ENCODE measurements around the gene PSEN1. TPM values are rescaled to one million over a fixed set of nuclear protein-coding genes. Genes with fewer than 3 reads are reported as not detected.

PSEN1 gene
- total RNA-seq, 1 experiment from 2014 or later, result 41.4 TPM

- peaks cover 2% of the 10 kb centered on the region; the same call in 1 of the 2 replicates for H3K4me1 ChIP-seq (ENCODE audit: insufficient read depth, low read length)
- no peaks in the 10 kb centered on the region for H3F3A ChIP-seq (ENCODE audit: low read length, unreplicated experiment)
- H3K4me3 ChIP-seq (ENCODE audit: low read length), result no peak overlapping the region
- no peaks in the 10 kb centered on the region for H3K27me3 ChIP-seq (ENCODE audit: low read length)
- TF ChIP-seq EZH2 (IDR thresholded peaks at IDR 0.05; ENCODE audit: low read length, unreplicated experiment) (no peak), EZH2phosphoT487 (IDR thresholded peaks at IDR 0.05; ENCODE audit: borderline replicate concordance, low read length) (no peak)
- TF ChIP-seq, protein P1, sequence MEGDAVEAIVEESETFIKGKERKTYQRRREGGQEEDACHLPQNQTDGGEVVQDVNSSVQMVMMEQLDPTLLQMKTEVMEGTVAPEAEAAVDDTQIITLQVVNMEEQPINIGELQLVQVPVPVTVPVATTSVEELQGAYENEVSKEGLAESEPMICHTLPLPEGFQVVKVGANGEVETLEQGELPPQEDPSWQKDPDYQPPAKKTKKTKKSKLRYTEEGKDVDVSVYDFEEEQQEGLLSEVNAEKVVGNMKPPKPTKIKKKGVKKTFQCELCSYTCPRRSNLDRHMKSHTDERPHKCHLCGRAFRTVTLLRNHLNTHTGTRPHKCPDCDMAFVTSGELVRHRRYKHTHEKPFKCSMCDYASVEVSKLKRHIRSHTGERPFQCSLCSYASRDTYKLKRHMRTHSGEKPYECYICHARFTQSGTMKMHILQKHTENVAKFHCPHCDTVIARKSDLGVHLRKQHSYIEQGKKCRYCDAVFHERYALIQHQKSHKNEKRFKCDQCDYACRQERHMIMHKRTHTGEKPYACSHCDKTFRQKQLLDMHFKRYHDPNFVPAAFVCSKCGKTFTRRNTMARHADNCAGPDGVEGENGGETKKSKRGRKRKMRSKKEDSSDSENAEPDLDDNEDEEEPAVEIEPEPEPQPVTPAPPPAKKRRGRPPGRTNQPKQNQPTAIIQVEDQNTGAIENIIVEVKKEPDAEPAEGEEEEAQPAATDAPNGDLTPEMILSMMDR (conservative IDR thresholded peaks at IDR 0.05; ENCODE audit: low read depth, low read length), result no peak
- H3K9me3 ChIP-seq (ENCODE audit: low read length), result no peaks in the 10 kb centered on the region
- H2AFZ ChIP-seq (ENCODE audit: low read length), result no peak overlapping the region
- POLR2A ChIA-PET (ENCODE audit: unreplicated experiment), result no interaction called here
- no peak overlapping the region for H3K4me2 ChIP-seq (ENCODE audit: low read length)
- H3K9ac ChIP-seq (ENCODE audit: low read length), result no peak overlapping the region
- ATAC-seq (no peak), DNase-seq (no peak)
- H3K27ac ChIP-seq (ENCODE audit: low read length), result no peak overlapping the region
- no peaks in the 10 kb centered on the region for H3K9me2 ChIP-seq (replicated peaks; ENCODE audit: low read length)
- no peaks in the 10 kb centered on the region for H4K20me1 ChIP-seq (ENCODE audit: low read length)
- CTCF ChIA-PET, result no interaction called here
- no peaks in the 10 kb centered on the region for H3K36me3 ChIP-seq (ENCODE audit: low read depth, low read length)
- BruUV-seq (replicated peaks), result no TSS peak
- H3K79me2 ChIP-seq (ENCODE audit: low read length), result no peaks in the 10 kb centered on the region
- intact Hi-C loops (cut with micrococcal nuclease), result no loop called here
These were observed 117.4 kb downstream of the PSEN1 start for GRCh38 chr14:73253721-73254120.

GRCh38 chr14:73254247-73255004 is 118.1 kb downstream of the PSEN1 start:
- no peak overlapping the region for H3K4me2 ChIP-seq (ENCODE audit: low read length)
- H3K4me3 ChIP-seq (ENCODE audit: low read length), result no peak overlapping the region
- H3K9ac ChIP-seq (ENCODE audit: low read length), result no peak overlapping the region
- H4K20me1 ChIP-seq (ENCODE audit: low read length), result no peaks in the 10 kb centered on the region
- ATAC-seq (no peak), DNase-seq (no peak)
- ChIA-PET POLR2A (ENCODE audit: unreplicated experiment) (no interaction called here), CTCF (no interaction called here)
- no TSS peak for BruUV-seq (replicated peaks)
- intact Hi-C loops (cut with micrococcal nuclease), result no loop called here
- H2AFZ ChIP-seq (ENCODE audit: low read length), result no peak overlapping the region
- H3K27ac ChIP-seq (ENCODE audit: low read length), result no peak overlapping the region
- H3F3A ChIP-seq (ENCODE audit: low read length, unreplicated experiment), result no peaks in the 10 kb centered on the region
- H3K27me3 ChIP-seq (ENCODE audit: low read length), result no peaks in the 10 kb centered on the region
- H3K36me3 ChIP-seq (ENCODE audit: low read depth, low read length), result no peaks in the 10 kb centered on the region
- H3K9me2 ChIP-seq (replicated peaks; ENCODE audit: low read length), result no peaks in the 10 kb centered on the region
- no peaks in the 10 kb centered on the region for H3K9me3 ChIP-seq (ENCODE audit: low read length)
- no peaks in the 10 kb centered on the region for H3K4me1 ChIP-seq (ENCODE audit: insufficient read depth, low read length)
- TF ChIP-seq EZH2 (IDR thresholded peaks at IDR 0.05; ENCODE audit: low read length, unreplicated experiment) (no peak), EZH2phosphoT487 (IDR thresholded peaks at IDR 0.05; ENCODE audit: borderline replicate concordance, low read length) (no peak)
- TF ChIP-seq, protein P1 (conservative IDR thresholded peaks at IDR 0.05; ENCODE audit: low read depth, low read length), result no peak
- H3K79me2 ChIP-seq (ENCODE audit: low read length), result no peaks in the 10 kb centered on the region

DNA sequence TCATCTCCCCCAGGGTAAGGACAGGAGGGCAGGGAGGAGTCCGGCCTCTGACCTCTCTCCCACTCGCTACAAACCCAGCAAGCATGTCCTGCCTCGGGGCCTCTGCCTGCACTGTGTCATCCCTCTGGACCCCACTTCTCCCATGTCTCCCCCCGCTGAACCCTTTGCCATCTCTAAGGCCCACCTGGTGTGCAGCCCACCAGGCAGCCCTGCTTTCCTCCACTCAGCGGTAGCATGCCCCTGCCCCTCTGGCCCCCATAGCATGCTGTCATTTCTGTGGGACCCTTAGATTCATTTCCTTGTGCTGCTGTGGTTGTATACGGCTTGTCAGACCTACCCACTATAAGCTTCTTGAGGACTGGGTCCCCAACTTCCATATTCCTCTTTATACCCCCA is 118.7 kb downstream of the PSEN1 start:
- H3K4me1 ChIP-seq (ENCODE audit: insufficient read depth, low read length), result no peaks in the 10 kb centered on the region
- no peak for TF ChIP-seq EZH2 (IDR thresholded peaks at IDR 0.05; ENCODE audit: low read length, unreplicated experiment)
- TF ChIP-seq, protein P1 (conservative IDR thresholded peaks at IDR 0.05; ENCODE audit: low read depth, low read length), result no peak
- no peak for TF ChIP-seq EZH2phosphoT487 (IDR thresholded peaks at IDR 0.05; ENCODE audit: borderline replicate concordance, low read length)
- BruUV-seq (replicated peaks), result no TSS peak
- intact Hi-C loops (cut with micrococcal nuclease), result no loop called here
- DNase-seq (no peak), ATAC-seq (no peak)
- H3K36me3 ChIP-seq (ENCODE audit: low read depth, low read length), result no peaks in the 10 kb centered on the region
- no peaks in the 10 kb centered on the region for H3K79me2 ChIP-seq (ENCODE audit: low read length)
- no peak overlapping the region for H3K4me2 ChIP-seq (ENCODE audit: low read length)
- H4K20me1 ChIP-seq (ENCODE audit: low read length), result no peaks in the 10 kb centered on the region
- POLR2A ChIA-PET (ENCODE audit: unreplicated experiment), result interaction anchor here (0.6 kb wide), 1 partner anchor 33 kb away, joined by 4 read pairs; no protein-coding TSS in a partner anchor
- H2AFZ ChIP-seq (ENCODE audit: low read length), result no peak overlapping the region
- no peaks in the 10 kb centered on the region for H3K9me3 ChIP-seq (ENCODE audit: low read length)
- no peak overlapping the region for H3K27ac ChIP-seq (ENCODE audit: low read length)
- H3K9me2 ChIP-seq (replicated peaks; ENCODE audit: low read length), result no peaks in the 10 kb centered on the region
- no peak overlapping the region for H3K9ac ChIP-seq (ENCODE audit: low read length)
- CTCF ChIA-PET, result no interaction called here
- H3K4me3 ChIP-seq (ENCODE audit: low read length), result no peak overlapping the region
- no peaks in the 10 kb centered on the region for H3F3A ChIP-seq (ENCODE audit: low read length, unreplicated experiment)
- no peaks in the 10 kb centered on the region for H3K27me3 ChIP-seq (ENCODE audit: low read length)

Measured in PC-3 (cell line).